ENCODE measurements around the gene SHROOM3. TPM values are rescaled to one million over a fixed set of nuclear protein-coding genes. Genes with fewer than 3 reads are reported as not detected.

The SHROOM3 gene
- total RNA-seq, 1 donor from 2014 or later = 16.2 TPM

DNA sequence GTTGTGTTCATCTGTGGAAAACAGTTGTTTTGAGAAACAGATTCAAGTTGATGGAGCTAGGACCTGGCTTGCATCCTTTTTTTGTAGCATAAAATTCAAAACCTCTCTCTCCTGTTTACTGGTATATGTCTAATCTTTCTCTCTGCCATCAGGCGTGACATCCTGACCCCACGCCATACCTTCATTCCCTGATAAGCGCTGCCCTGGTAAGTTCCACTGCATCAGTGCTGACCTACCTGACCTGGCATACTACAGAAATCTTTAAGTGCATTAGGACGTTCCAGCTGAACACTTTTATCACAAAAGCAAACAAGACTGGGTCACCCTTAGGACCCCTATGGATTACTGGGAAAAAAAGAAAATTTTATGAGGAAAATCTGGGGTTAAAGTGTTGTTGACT, 230.7 kb downstream of the SHROOM3 start:
- Histone ChIP-seq H3K27ac (replicated peaks) (no peak overlapping the region), H3K27me3 (ENCODE audit: low read depth) (no peaks in the 10 kb centered on the region), H3K4me1 (peaks cover 14% of the 10 kb centered on the region), H3K4me3 (no peak overlapping the region), H3K9me3 (replicated peaks) (no peaks in the 10 kb centered on the region), H3K36me3 (no peaks in the 10 kb centered on the region)
- no peak for TF ChIP-seq CTCF (IDR thresholded peaks at IDR 0.05; ENCODE audit: borderline replicate concordance)
- intact Hi-C loops (cut with micrococcal nuclease) = no loop called here
- DNase-seq = no peak

DNA sequence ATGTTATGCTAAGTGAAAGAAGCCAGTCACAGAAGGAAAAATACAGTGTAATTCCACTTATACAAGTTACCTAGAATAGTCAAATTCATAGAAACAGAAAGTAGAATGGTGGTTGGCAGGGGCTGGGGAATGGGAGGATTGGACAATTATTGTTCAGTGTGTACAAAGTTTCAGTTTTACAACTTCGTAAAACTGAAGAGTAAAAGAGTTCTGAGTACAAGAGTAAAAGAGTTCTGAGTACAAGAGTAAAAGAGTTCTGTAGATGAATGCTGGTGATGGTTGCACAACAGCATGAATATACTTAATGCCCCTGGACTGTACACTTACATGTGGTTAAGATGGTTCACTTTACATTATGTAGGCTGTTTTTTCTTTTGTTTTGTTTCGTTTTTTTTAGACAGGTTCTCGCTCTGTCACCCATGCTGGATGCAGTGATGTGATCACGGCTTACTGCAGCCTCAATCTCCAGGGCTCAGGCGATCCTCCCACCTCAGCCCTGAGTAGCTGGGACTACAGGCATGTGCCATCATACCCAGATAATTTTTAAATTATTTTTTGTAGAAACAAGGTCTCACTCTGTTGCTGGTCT, 232.0 kb downstream of the SHROOM3 start:
- TF ChIP-seq CTCF (IDR thresholded peaks at IDR 0.05; ENCODE audit: borderline replicate concordance) = no peak
- H3K9me3 ChIP-seq (replicated peaks) = no peaks in the 10 kb centered on the region
- intact Hi-C loops (cut with micrococcal nuclease) = no loop called here
- no peaks in the 10 kb centered on the region for H3K27me3 ChIP-seq (ENCODE audit: low read depth)
- H3K4me3 ChIP-seq = no peak overlapping the region
- peaks cover 14% of the 10 kb centered on the region for H3K4me1 ChIP-seq
- no peaks in the 10 kb centered on the region for H3K36me3 ChIP-seq
- no peak for DNase-seq
- no peak overlapping the region for H3K27ac ChIP-seq (replicated peaks)

GRCh38 chr4:76670631-76671030, 235.6 kb downstream of the SHROOM3 start:
- no peak for DNase-seq
- no peaks in the 10 kb centered on the region for H3K4me1 ChIP-seq
- H3K36me3 ChIP-seq = no peaks in the 10 kb centered on the region
- intact Hi-C loops (cut with micrococcal nuclease) = no loop called here
- no peak overlapping the region for H3K4me3 ChIP-seq
- no peak for TF ChIP-seq CTCF (IDR thresholded peaks at IDR 0.05; ENCODE audit: borderline replicate concordance)
- no peaks in the 10 kb centered on the region for H3K9me3 ChIP-seq (replicated peaks)
- H3K27ac ChIP-seq (replicated peaks) = no peak overlapping the region
- no peaks in the 10 kb centered on the region for H3K27me3 ChIP-seq (ENCODE audit: low read depth)

DNA sequence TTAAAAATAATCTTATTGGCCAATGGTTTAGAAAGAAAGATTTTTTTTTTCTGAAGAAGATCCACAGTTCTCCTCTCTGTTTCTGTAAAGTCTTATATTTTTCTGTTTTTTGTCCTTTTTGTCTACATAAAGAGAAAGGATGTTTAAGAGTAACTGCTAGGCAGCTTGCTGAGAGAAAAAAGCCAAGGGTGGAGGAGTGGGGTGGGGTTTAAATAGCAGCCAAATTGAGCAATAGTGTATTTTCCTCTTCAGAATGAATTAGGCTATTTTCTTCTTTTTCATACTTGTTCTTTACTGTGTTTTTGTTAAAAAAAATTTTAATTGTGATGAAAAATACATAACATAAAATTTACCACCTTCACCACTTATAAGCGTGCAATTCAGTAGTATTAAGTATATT, 238.3 kb downstream of the SHROOM3 start:
- Histone ChIP-seq H3K4me3 (no peak overlapping the region), H3K27me3 (ENCODE audit: low read depth) (no peaks in the 10 kb centered on the region), H3K9me3 (replicated peaks) (no peaks in the 10 kb centered on the region), H3K27ac (replicated peaks) (no peak overlapping the region), H3K4me1 (no peaks in the 10 kb centered on the region), H3K36me3 (no peaks in the 10 kb centered on the region)
- TF ChIP-seq CTCF (IDR thresholded peaks at IDR 0.05; ENCODE audit: borderline replicate concordance) = no peak
- intact Hi-C loops (cut with micrococcal nuclease) = no loop called here
- DNase-seq = no peak

GRCh38 chr4:76674983-76675382, 240.0 kb downstream of the SHROOM3 start:
- intact Hi-C loops (cut with micrococcal nuclease) = no loop called here

More at GRCh38 chr4:76674983-76675382, 240.0 kb downstream of the SHROOM3 start:
- no peaks in the 10 kb centered on the region for H3K4me1 ChIP-seq
- H3K4me3 ChIP-seq = no peak overlapping the region
- no peak for DNase-seq
- TF ChIP-seq CTCF (IDR thresholded peaks at IDR 0.05; ENCODE audit: borderline replicate concordance) = no peak
- H3K9me3 ChIP-seq (replicated peaks) = no peaks in the 10 kb centered on the region
- no peaks in the 10 kb centered on the region for H3K36me3 ChIP-seq
- H3K27me3 ChIP-seq (ENCODE audit: low read depth) = no peaks in the 10 kb centered on the region
- H3K27ac ChIP-seq (replicated peaks) = no peak overlapping the region
